ENCODE measurements around the gene AUTS2. TPM values are rescaled to one million over a fixed set of nuclear protein-coding genes. Genes with fewer than 3 reads are reported as not detected.

Gene AUTS2
- total RNA-seq, 1 experiment from 2014 or later: 42.1 TPM

- no peak for TF ChIP-seq EZH2 (IDR thresholded peaks at IDR 0.05; ENCODE audit: borderline replicate concordance, low read depth, low read length, poor library complexity, severe bottlenecking)
- no peak for TF ChIP-seq CTCF (conservative IDR thresholded peaks at IDR 0.05; ENCODE audit: low read depth, low read length)
- BruUV-seq (replicated peaks): no TSS peak
- no peaks in the 10 kb centered on the region for H3K4me1 ChIP-seq (ENCODE audit: insufficient read depth, low read length, poor library complexity, severe bottlenecking)
- no peak for DNase-seq (ENCODE audit: low spot score)
- CTCF ChIA-PET: interaction anchor here (0.6 kb wide), 1 partner anchor 26 kb away, joined by 3 read pairs; no protein-coding TSS in a partner anchor
- POLR2A ChIA-PET (ENCODE audit: low non-redundant PET): no interaction called here
- H3K36me3 ChIP-seq (ENCODE audit: insufficient read depth, low read length, poor library complexity, severe bottlenecking): no peaks in the 10 kb centered on the region
- no peak overlapping the region for H3K27ac ChIP-seq (ENCODE audit: low read depth, low read length, poor library complexity, severe bottlenecking)
- H3K4me3 ChIP-seq (ENCODE audit: low read depth, low read length, poor library complexity, severe bottlenecking): no peak overlapping the region
- H3K27me3 ChIP-seq (replicated peaks; ENCODE audit: insufficient read depth, low read depth, low read length, poor library complexity): no peaks in the 10 kb centered on the region
- H3K9me3 ChIP-seq (ENCODE audit: low read depth, low read length, poor library complexity, severe bottlenecking): no peaks in the 10 kb centered on the region
- intact Hi-C loops (cut with micrococcal nuclease; ENCODE audit: unreplicated experiment): no loop called here
Measured at GRCh38 chr7:70554646-70555045, 956.4 kb downstream of the AUTS2 start.

- Histone ChIP-seq H3K4me3 (ENCODE audit: low read depth, low read length, poor library complexity, severe bottlenecking) (no peak overlapping the region), H3K27ac (ENCODE audit: low read depth, low read length, poor library complexity, severe bottlenecking) (no peak overlapping the region), H3K9me3 (ENCODE audit: low read depth, low read length, poor library complexity, severe bottlenecking) (no peaks in the 10 kb centered on the region), H3K36me3 (ENCODE audit: insufficient read depth, low read length, poor library complexity, severe bottlenecking) (no peaks in the 10 kb centered on the region), H3K27me3 (replicated peaks; ENCODE audit: insufficient read depth, low read depth, low read length, poor library complexity) (no peaks in the 10 kb centered on the region), H3K4me1 (ENCODE audit: insufficient read depth, low read length, poor library complexity, severe bottlenecking) (no peaks in the 10 kb centered on the region)
- intact Hi-C loops (cut with micrococcal nuclease; ENCODE audit: unreplicated experiment): no loop called here
- TF ChIP-seq EZH2 (IDR thresholded peaks at IDR 0.05; ENCODE audit: borderline replicate concordance, low read depth, low read length, poor library complexity, severe bottlenecking) (no peak), CTCF (conservative IDR thresholded peaks at IDR 0.05; ENCODE audit: low read depth, low read length) (no peak)
- CTCF ChIA-PET: no interaction called here
- no peak for DNase-seq (ENCODE audit: low spot score)
- POLR2A ChIA-PET (ENCODE audit: low non-redundant PET): no interaction called here
- no TSS peak for BruUV-seq (replicated peaks)
Measured at GRCh38 chr7:70556761-70557160, 958.5 kb downstream of the AUTS2 start.

DNA sequence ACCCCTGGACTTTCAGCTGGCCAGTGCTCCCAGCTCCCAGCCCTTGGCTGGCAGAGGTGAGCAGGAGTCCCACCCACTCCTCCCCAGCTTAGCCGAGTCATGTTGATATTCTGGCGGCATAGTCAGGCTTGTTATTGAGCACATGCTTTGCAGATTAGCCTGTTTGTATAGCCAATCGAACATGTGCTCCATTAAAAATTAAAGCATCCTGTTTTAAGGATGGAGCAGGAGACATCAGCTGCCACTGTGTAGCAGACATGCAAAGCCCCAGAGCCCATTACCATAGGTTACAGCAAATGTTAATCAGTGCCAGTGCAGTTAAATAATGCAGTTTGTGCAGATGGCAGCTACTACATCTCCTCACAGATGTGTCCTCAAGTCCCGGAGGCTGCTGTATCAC, 959.1 kb downstream of the AUTS2 start:
- intact Hi-C loops (cut with micrococcal nuclease; ENCODE audit: unreplicated experiment): no loop called here
- Histone ChIP-seq H3K36me3 (ENCODE audit: insufficient read depth, low read length, poor library complexity, severe bottlenecking) (no peaks in the 10 kb centered on the region), H3K9me3 (ENCODE audit: low read depth, low read length, poor library complexity, severe bottlenecking) (no peaks in the 10 kb centered on the region), H3K27me3 (replicated peaks; ENCODE audit: insufficient read depth, low read depth, low read length, poor library complexity) (no peaks in the 10 kb centered on the region), H3K4me1 (ENCODE audit: insufficient read depth, low read length, poor library complexity, severe bottlenecking) (no peaks in the 10 kb centered on the region), H3K27ac (ENCODE audit: low read depth, low read length, poor library complexity, severe bottlenecking) (no peak overlapping the region), H3K4me3 (ENCODE audit: low read depth, low read length, poor library complexity, severe bottlenecking) (no peak overlapping the region)
- ChIA-PET CTCF (no interaction called here), POLR2A (ENCODE audit: low non-redundant PET) (no interaction called here)
- no TSS peak for BruUV-seq (replicated peaks)
- no peak for DNase-seq (ENCODE audit: low spot score)
- TF ChIP-seq EZH2 (IDR thresholded peaks at IDR 0.05; ENCODE audit: borderline replicate concordance, low read depth, low read length, poor library complexity, severe bottlenecking): no peak
- TF ChIP-seq CTCF (conservative IDR thresholded peaks at IDR 0.05; ENCODE audit: low read depth, low read length): no peak

Measured in A673 (cell line).